Neural progenitor cell (in vitro differentiated cells): ENCODE data around the gene ZNF746.
"Not testable (repeated sequence)": the region's sequence is repeated elsewhere in the genome, so short reads cannot be mapped to it uniquely, and the experiment has no call there.

Source experiments
- EZH2 ChIP-seq: fragments of 200-600 bp; sonication (generic); IDR thresholded peaks from 2 replicates; pipeline ENCODE4 v1.6.1; 2017; ENCODE audit warnings: antibody characterized with exemption, mild to moderate bottlenecking, moderate library complexity
- EZH2phosphoT487 ChIP-seq: fragments of 200-600 bp; sonication (generic); IDR thresholded peaks from 2 replicates; pipeline ENCODE4 v1.6.1; 2017; ENCODE audit warnings: antibody characterized with exemption
- TF ChIP-seq, protein P1 (sequence below): fragments of 200-600 bp; sonication (generic); IDR thresholded peaks from 2 replicates; pipeline ENCODE4 v1.5.1; 2017; ENCODE audit warnings: antibody characterized with exemption, mild to moderate bottlenecking

DNA sequence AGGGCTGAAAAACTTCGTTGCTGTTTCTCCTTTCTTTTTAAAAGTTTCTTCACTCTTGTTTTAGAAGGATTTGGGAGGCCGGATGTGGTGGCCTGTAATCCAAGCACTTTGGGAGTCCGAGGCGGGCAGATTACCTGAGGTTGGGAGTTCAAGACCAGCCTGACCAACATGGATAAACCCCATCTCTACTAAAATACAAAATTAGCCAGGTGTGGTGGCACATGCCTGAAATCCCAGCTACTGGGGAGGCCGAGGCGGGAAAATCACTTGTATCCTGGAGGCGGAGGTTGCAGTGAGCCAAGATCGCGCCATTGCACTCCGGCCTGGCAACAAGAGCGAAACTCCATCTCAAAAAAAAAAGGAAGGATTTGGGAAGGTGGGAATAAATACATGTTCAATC, 51.6 kb downstream of the ZNF746 start:
- TF ChIP-seq, protein P1, sequence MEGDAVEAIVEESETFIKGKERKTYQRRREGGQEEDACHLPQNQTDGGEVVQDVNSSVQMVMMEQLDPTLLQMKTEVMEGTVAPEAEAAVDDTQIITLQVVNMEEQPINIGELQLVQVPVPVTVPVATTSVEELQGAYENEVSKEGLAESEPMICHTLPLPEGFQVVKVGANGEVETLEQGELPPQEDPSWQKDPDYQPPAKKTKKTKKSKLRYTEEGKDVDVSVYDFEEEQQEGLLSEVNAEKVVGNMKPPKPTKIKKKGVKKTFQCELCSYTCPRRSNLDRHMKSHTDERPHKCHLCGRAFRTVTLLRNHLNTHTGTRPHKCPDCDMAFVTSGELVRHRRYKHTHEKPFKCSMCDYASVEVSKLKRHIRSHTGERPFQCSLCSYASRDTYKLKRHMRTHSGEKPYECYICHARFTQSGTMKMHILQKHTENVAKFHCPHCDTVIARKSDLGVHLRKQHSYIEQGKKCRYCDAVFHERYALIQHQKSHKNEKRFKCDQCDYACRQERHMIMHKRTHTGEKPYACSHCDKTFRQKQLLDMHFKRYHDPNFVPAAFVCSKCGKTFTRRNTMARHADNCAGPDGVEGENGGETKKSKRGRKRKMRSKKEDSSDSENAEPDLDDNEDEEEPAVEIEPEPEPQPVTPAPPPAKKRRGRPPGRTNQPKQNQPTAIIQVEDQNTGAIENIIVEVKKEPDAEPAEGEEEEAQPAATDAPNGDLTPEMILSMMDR, result not testable (repeated sequence)
- not testable (repeated sequence) for TF ChIP-seq EZH2, EZH2phosphoT487
